ENCODE data around the gene UBR1. TPM values are rescaled to one million over a fixed set of nuclear protein-coding genes. Genes with fewer than 3 reads are reported as not detected.

The UBR1 gene
- 33.0 and 35.5 TPM in 2 replicates for total RNA-seq

GRCh38 chr15:43105778-43106485 lies at the start of gene UBR1:
Gene UBR1 (minus strand): TSS chr15:43106038. CDS start chr15:43106022, 16 bp downstream.
- Histone ChIP-seq H3K9me3 (ENCODE audit: low read depth, low read length) (no peaks in the 10 kb centered on the region), H3K4me1 (ENCODE audit: insufficient read depth, low read length) (peaks cover 16% of the 10 kb centered on the region), H4K20me1 (ENCODE audit: insufficient read depth, low read length) (peaks cover 19% of the 10 kb centered on the region), H3K36me3 (ENCODE audit: insufficient read depth, low read length) (peaks cover 16% of the 10 kb centered on the region), H3K4me3 (ENCODE audit: insufficient read depth, low read length) (peak within 1 kb of the TSS; percentile 85), H2AFZ (ENCODE audit: low read length) (peak within 1 kb of the TSS; percentile 98), H3K27me3 (ENCODE audit: insufficient read depth, low read length) (no peaks in the 10 kb centered on the region), H3K79me2 (ENCODE audit: insufficient read depth, low read length) (peaks cover 53% of the 10 kb centered on the region), H3K27ac (ENCODE audit: low read depth, low read length) (peak within 1 kb of the TSS; percentile 85), H3K4me2 (ENCODE audit: insufficient read depth, low read length) (peak within 1 kb of the TSS; percentile 91)
- TF ChIP-seq, protein P1, sequence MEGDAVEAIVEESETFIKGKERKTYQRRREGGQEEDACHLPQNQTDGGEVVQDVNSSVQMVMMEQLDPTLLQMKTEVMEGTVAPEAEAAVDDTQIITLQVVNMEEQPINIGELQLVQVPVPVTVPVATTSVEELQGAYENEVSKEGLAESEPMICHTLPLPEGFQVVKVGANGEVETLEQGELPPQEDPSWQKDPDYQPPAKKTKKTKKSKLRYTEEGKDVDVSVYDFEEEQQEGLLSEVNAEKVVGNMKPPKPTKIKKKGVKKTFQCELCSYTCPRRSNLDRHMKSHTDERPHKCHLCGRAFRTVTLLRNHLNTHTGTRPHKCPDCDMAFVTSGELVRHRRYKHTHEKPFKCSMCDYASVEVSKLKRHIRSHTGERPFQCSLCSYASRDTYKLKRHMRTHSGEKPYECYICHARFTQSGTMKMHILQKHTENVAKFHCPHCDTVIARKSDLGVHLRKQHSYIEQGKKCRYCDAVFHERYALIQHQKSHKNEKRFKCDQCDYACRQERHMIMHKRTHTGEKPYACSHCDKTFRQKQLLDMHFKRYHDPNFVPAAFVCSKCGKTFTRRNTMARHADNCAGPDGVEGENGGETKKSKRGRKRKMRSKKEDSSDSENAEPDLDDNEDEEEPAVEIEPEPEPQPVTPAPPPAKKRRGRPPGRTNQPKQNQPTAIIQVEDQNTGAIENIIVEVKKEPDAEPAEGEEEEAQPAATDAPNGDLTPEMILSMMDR (IDR thresholded peaks at IDR 0.05; ENCODE audit: extremely low read depth, low read depth, low read length): no peak
- peak; percentile 86 for DNase-seq (ENCODE audit: insufficient read length, low spot score, missing footprints)

DNA sequence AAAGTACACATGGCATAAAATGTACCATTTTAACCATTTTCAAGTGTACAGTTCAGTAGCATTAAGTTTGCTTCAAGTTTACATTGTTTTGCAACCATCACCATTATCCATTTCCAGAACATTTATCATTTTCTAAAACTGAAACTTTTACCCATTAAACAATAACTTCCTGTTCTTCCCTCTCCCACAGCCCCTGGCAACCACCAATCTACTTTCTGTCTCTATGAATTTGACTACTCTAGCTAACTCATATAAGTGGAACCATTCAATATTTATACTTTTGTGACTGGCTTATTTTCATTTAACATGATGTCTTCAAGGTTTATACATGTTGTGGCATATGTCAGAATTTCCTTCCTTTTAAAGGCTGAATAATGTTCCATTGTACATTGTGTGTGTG lies 47.4 kb upstream of the UBR1 start:
- peaks cover 17% of the 10 kb centered on the region for H3K36me3 ChIP-seq (ENCODE audit: insufficient read depth, low read length)
- no peak overlapping the region for H3K27ac ChIP-seq (ENCODE audit: low read depth, low read length)
- H3K79me2 ChIP-seq (ENCODE audit: insufficient read depth, low read length): no peaks in the 10 kb centered on the region
- H3K27me3 ChIP-seq (ENCODE audit: insufficient read depth, low read length): no peaks in the 10 kb centered on the region
- H3K4me1 ChIP-seq (ENCODE audit: insufficient read depth, low read length): peaks cover 10% of the 10 kb centered on the region
- H3K4me3 ChIP-seq (ENCODE audit: insufficient read depth, low read length): no peak overlapping the region
- no peak overlapping the region for H2AFZ ChIP-seq (ENCODE audit: low read length)
- H3K4me2 ChIP-seq (ENCODE audit: insufficient read depth, low read length): no peak overlapping the region
- H3K9me3 ChIP-seq (ENCODE audit: low read depth, low read length): no peaks in the 10 kb centered on the region
- TF ChIP-seq, protein P1 (IDR thresholded peaks at IDR 0.05; ENCODE audit: extremely low read depth, low read depth, low read length): no peak
- no peaks in the 10 kb centered on the region for H4K20me1 ChIP-seq (ENCODE audit: insufficient read depth, low read length)
- no peak for DNase-seq (ENCODE audit: insufficient read length, low spot score, missing footprints)

GRCh38 chr15:43151688-43152087 lies 45.9 kb upstream of the UBR1 start:
- H4K20me1 ChIP-seq (ENCODE audit: insufficient read depth, low read length): no peaks in the 10 kb centered on the region
- TF ChIP-seq, protein P1 (IDR thresholded peaks at IDR 0.05; ENCODE audit: extremely low read depth, low read depth, low read length): no peak
- H3K36me3 ChIP-seq (ENCODE audit: insufficient read depth, low read length): peaks cover 17% of the 10 kb centered on the region
- peaks cover 10% of the 10 kb centered on the region for H3K4me1 ChIP-seq (ENCODE audit: insufficient read depth, low read length)
- no peak overlapping the region for H3K4me2 ChIP-seq (ENCODE audit: insufficient read depth, low read length)
- H3K79me2 ChIP-seq (ENCODE audit: insufficient read depth, low read length): no peaks in the 10 kb centered on the region
- no peak overlapping the region for H3K4me3 ChIP-seq (ENCODE audit: insufficient read depth, low read length)
- H3K27me3 ChIP-seq (ENCODE audit: insufficient read depth, low read length): no peaks in the 10 kb centered on the region
- H2AFZ ChIP-seq (ENCODE audit: low read length): no peak overlapping the region
- peak overlapping the region; percentile 78 for H3K27ac ChIP-seq (ENCODE audit: low read depth, low read length)
- H3K9me3 ChIP-seq (ENCODE audit: low read depth, low read length): no peaks in the 10 kb centered on the region
- no peak for DNase-seq (ENCODE audit: insufficient read length, low spot score, missing footprints)

GRCh38 chr15:43150191-43150929 lies 44.5 kb upstream of the UBR1 start:
- peak; percentile 92 for DNase-seq (ENCODE audit: insufficient read length, low spot score, missing footprints)
- Histone ChIP-seq H3K36me3 (ENCODE audit: insufficient read depth, low read length) (peaks cover 17% of the 10 kb centered on the region), H3K4me2 (ENCODE audit: insufficient read depth, low read length) (peak overlapping the region; percentile 3), H3K4me1 (ENCODE audit: insufficient read depth, low read length) (peaks cover 10% of the 10 kb centered on the region), H4K20me1 (ENCODE audit: insufficient read depth, low read length) (no peaks in the 10 kb centered on the region), H3K4me3 (ENCODE audit: insufficient read depth, low read length) (no peak overlapping the region), H3K27ac (ENCODE audit: low read depth, low read length) (peak overlapping the region; percentile 78), H3K9me3 (ENCODE audit: low read depth, low read length) (no peaks in the 10 kb centered on the region), H3K79me2 (ENCODE audit: insufficient read depth, low read length) (no peaks in the 10 kb centered on the region), H2AFZ (ENCODE audit: low read length) (peak overlapping the region; percentile 12), H3K27me3 (ENCODE audit: insufficient read depth, low read length) (no peaks in the 10 kb centered on the region)
- TF ChIP-seq, protein P1 (IDR thresholded peaks at IDR 0.05; ENCODE audit: extremely low read depth, low read depth, low read length): no peak

Data from osteoblast (primary cell).